Renal cortical epithelial cell (primary cell): ENCODE results near the gene OR4D11. TPM values are rescaled to one million over a fixed set of nuclear protein-coding genes. Genes with fewer than 3 reads are reported as not detected.
"Not testable (repeated sequence)": the region's sequence is repeated elsewhere in the genome, so short reads cannot be mapped to it uniquely, and the experiment has no call there.

Experiments used
- DNase-seq: peaks from one replicate; pipeline ENCODE4 v3.0.0-alpha.2; 2011; ENCODE audit warnings: low read depth
- total RNA-seq: library from RNA; depleted of rRNA; stranded (reverse); fragments of >200 nt; gene quantifications from 2 replicates; pipeline ENCODE4 v1.2.3, GENCODE V29; 2014

Gene OR4D11
- total RNA-seq = not detected in 2 replicates

DNA sequence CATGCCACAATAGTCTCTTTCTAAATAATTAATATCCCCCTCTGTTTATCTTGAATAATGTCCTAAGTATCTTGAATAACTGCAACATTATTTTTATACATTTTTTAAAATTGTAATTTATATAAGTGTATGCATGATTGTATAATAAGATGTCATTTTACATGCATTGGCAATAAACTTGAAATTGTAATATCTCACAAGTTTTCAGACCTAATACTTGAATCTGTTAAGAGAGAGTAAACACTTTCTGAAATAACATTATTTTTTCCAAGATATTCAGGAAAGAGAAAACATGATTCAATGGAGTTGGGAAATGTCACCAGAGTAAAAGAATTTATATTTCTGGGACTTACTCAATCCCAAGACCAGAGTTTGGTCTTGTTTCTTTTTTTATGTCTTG, at the start of gene OR4D11:
TSS of gene OR4D11 (plus strand) at position 301 of the 400 bp plus-strand sequence. CDS start at position 301, 0 bp downstream.
- no peak for DNase-seq

DNA sequence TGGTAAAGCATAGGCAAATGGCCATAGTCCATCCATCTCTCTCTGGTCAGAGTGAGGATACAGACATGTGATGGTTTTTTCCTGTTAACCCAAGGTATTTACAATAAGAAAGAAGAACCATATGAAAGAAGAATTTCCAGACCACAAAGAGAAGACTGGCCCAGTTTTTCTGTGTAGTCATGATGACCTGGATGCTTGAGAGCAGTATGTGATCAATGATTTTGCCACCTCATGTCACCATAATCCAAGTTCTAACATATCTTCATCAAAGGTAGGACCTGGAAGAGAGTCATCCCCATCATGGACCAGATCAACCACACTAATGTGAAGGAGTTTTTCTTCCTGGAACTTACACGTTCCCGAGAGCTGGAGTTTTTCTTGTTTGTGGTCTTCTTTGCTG, 46.7 kb upstream of the OR4D11 start, which contains the start of gene OR4D6:
TSS of gene OR4D6 (plus strand) at position 301 of the 400 bp plus-strand sequence. CDS start at position 301, 0 bp downstream.
- DNase-seq = no peak

DNA sequence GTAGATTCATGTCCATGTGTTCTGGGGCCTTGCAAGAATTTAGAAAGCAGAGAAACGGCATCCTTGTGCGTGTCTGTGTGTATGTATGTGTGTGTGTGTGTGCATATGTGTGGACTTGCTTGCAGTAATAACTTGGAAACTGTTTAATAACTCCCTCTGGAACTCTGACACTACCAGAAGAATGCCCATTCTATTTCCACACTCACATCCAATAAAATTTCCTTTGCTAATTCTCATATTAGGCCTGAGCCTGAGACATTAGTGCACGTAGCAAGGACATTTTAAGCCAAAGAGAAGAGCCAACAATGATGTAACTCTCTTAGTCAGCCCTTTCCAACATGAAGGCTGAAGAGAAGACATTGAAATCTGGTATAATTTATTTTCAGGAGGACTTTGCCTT, 43.5 kb upstream of the OR4D11 start:
- no peak for DNase-seq

DNA sequence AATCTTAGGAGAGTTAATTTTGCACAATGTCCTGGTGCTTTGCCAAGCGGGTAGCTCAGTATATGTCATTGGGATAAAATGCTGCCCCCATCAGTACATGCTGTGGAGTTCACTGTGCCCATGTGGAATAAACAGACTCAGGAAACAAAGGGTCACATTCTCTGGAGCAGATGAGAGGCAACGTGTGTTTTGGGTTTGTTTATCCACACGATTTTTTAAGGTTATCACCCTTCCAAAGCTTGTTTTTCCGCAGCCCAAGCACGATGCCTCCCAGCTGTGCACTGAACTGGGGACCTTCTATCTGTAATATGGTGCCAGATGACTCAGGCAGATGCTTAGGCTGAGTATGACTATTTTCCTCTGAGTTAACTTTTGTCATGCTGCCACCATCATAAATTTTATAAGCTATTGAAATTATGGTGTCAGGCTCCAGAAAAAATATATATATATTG, 40.2 kb upstream of the OR4D11 start:
- DNase-seq = no peak

DNA sequence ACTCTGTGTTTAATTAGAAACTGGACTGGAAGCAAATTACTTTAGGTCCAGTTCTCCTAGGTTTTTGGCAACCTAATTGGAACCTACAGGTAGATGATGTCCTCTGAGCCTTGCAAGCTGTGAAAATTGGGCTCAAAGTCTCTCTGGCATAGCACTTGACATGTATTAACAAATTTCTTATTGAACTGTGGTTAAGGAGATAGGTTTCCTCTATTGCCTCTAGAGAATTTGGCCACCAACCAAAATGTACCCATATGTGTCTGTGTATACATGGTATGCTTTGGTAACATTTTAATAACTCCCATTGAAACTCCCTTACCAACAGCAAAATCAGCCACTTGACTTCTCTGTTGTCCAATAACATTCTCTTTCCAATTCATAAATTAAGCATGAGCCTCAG, 30.4 kb upstream of the OR4D11 start, which contains the start of gene OR4D10:
TSS of gene OR4D10 (plus strand) at position 301 of the 400 bp plus-strand sequence. CDS start 4,115 bp downstream, outside the sequence.
- DNase-seq = no peak

DNA sequence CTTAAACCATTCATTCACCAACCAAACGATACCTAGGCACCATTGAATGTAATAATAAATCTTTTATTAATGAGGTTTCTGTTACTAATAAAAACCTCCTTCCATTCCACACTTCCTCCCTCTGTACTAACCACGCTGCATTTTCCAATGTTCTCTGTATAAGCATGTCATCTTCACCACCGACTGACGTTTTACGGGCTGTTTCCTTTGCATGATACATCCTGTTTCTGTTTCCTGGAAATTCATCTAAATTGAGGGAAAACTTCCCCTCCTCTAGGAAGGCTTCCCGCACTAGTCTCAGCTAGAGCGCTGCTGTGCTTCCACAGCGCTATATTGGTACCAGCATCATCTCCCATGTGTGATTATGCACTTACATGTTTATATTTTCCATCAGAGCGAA, 28.2 kb upstream of the OR4D11 start:
- no peak for DNase-seq

DNA sequence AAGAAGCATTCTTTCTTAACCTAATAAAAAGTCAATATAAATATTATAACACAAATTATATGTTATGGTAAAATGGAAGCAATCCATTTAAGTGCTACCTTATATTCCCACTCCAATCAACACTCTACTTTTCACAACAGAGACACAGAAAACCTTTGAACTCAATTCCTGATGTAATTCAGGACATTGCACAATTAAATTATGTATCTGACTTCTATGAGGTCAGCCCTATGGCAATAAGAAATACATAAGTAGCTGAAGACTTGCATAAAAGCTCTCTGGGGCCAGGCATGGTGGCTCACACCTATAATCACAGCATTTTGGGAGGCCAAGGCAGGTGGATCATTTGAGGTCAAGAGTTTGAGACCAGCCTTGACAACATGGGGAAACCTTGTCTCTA, 23.5 kb upstream of the OR4D11 start:
- DNase-seq = no peak

DNA sequence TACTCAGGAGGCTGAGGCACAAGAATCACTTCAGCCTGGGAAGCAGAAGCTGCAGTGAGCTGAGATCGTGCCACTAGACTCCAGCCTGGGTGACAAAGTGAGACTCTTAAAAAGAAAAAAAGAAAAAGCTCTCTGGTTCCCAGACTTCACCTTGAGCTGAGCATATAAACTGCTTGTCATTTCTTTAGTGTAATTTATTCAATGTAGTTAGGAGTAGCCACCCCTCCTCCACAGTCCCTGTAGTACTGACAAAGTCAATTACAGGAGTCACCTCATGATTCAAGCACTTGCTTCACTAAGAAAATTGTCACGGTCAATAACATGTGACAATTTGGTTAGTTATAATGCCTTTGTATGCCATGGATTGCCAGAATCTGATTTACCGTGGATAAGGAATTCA, 23.0 kb upstream of the OR4D11 start:
- DNase-seq = no peak

DNA sequence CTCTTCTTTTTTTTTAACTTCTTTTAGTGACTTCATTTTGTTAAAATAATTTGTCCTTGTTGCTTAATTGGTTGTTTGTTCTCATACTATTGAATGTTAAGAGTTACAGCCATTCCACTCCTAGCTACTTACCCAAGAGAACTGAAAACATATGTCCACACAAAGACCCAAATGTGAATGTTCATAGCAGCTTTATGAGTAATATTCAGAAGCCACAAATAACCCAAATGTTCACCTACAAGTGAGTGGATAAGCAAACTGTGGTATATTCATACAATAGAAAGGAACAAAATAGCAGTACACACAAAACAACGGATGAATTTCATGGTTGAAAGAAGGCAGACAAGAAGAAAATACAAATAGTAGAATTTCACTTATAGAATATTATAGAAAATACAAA, 1.4 kb upstream of the OR4D11 start:
- DNase-seq = no peak

DNA sequence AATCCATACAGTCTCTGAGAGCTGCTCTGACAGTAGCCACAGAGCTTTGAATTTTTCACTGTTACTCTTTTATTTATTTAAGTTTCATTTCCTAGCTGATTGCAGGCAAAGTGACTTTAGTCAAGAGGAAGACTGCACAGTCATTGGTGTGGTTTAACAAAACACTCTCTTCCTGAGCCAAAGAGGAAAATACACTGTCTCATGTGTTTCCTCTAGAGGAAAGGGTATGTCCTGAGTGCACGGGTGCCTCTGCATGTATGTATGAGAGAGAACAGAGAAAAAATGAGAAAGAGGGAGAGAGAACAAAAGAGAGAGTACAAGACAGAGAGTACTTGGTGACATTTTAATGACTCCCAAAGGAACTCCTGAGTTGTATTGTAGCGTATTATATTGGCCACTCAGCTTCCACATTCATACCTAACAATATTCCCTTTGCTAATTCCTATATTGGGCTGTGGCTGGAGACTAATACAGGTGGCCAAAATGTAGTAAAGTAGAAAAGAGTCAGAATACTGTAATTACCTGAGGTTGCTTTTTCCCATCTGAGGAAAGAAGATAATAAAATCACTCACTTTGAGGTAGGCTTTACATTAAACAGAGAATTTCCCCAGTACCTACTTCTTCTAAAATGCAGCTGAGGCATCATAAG, 7.7 kb downstream of the OR4D11 start, which contains the start of gene OR4D9:
TSS of gene OR4D9 (plus strand) at position 599 of the 649 bp plus-strand sequence. CDS start 3,374 bp downstream, outside the sequence.
- no peak for DNase-seq

DNA sequence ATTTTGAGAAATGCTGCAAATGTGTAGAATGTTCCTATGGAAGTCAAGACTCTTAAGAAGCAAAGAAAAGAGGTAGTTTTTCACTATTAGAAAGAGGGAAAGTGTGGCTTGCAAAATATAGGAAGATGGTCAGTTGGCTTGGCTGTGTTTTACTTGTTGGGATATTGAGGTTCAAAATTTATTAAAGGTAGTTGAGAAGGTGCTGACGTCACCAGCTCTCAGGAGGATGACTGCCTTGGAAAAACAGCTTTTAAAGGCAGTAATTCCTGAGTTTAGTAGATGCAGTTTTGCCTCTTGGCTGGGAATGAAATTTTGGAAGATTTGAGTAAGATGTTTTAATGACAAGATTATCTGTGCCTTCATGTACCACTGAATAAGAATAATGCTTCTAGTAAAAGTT, 8.3 kb downstream of the OR4D11 start:
- DNase-seq = no peak

DNA sequence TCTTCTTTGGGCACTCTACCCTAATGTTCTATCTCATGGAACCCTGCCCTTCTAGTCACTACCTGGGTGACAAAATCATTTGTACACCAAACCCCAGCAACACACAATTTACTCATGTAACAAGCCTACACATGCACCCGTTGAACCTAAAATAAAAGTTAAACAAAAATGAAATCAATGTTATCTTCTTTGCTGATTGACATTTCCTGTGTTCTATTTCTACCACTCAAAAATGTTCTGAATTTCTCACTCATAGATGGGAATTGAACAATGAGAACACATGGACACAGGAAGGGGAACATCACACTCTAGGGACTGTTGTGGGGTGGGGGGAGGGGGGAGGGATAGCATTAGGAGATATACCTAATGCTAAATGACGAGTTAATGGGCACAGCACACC, 16.8 kb downstream of the OR4D11 start:
- DNase-seq = not testable (repeated sequence)

DNA sequence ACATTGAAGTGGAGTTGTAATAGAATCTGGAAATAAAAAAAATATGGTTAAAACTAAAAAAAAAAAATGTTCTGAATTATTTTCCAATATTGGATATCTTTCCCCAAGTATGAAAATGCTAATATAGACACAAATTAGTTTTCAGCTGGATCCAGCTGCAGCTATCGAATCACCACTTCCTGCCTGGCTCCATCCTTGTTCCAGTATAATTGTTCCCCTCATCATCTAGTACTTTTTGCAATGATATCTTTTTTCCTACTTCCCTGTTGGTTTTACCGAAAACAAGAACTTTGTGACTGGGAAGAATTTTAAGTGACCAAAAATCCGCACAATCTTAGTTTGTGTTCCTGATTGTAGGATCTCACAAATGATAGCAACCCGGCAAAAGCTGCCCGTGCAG, 17.4 kb downstream of the OR4D11 start:
- DNase-seq = no peak

DNA sequence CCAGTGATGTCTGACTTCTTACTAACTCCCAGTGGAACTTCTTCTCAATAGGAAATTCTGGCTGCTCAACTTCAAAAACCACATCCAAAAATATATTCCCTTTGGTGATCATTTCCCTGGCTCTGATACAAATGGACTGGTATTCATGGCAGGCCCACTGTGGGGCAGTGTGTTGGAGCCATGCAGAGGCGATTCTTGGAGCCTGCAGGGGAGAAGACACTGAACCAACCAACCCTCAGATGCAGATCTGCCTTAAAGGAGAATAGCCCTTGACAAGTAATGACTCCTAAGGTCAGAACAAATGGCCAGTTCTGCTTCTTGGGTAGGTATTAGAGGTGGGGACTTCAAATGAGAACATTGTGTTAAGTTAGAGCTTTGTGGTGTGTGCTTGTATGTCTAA, 20.2 kb downstream of the OR4D11 start:
- no peak for DNase-seq

DNA sequence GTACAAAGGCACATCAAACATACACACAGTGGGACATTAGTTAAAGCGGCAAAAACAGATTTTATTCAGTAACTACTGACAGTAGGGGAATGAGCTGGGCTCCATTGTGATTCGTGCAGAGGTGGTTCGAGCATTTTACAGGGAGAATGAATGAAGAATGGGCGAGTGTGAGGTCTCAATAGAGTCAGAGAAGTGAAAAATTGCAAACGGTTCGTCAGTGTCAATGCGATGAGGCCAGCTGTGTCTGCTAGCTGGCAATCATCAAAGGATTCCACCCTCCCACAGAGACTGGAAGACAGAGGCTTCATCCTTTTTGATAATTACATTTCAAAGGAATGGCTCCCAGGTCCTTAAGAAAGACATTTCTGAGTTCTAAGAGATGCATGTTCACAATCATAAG, 25.3 kb downstream of the OR4D11 start:
- no peak for DNase-seq

DNA sequence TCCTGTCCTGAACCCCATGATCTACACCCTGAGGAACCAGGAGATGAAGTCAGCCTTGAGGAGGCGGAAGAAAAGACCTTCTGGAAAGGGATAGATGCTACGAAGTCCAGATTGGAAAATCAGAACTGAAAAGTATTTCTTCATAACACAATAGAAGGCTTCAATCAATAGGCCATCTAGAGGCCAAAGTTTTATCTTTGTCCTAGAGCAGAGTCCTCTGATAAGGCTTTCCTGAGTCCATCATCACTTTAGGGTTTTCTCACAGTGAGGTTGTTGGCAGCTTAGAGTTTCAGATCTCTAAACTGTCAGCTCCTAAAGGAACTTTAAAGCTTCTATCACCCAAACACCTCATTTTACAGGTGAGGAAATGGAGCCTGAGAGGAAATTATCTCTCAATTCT, 29.2 kb downstream of the OR4D11 start:
- no peak for DNase-seq

DNA sequence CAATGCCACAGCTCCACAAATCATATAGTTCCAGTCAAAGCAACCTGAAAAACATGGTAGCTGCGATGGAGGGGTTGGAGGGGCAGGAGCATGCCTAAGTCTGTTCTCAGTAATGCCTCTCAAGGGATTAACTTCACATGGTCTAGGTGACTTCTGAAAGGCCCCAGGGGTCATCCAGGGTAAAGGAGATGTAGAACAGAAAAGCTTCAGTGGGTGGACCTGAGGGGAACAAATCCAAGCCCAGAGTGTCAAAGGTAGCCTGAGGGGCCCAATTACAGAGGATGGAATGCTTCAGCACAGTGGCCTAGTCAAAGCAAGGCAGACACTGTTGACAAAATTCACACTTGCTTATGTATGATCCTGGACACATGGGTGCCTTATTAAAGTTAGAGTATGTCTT, 31.3 kb downstream of the OR4D11 start:
- DNase-seq = no peak

DNA sequence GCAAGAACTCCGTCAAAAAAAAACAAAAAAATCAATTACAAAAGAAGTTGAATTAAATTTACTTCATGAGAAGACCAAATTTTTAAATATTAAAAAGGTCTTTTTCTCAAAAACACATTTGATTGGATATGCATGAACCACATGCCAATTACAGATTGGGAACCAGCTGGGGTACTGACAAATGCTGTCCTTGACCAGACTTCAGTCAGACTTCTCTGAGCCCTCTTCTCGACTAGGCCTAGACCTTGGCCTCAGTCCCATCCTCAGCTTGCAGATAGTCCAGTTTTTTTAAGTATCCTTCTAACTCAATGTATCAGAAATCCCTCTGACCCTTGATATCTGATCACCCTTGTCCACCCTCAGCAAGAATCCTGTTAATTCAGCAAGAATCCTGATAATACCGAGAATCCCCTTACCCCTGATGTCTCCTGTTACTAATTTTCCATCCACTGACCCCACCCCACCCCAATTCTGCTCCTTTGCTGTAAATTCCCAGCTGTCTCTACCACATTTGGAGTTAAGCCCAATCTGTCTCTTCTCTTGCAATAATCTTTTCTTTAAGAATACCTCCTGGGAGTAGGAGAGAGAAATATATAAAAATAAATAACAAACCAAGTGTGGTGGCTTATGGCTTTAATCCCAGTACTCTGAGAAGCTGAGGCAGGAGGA, 38.9 kb downstream of the OR4D11 start:
- no peak for DNase-seq

DNA sequence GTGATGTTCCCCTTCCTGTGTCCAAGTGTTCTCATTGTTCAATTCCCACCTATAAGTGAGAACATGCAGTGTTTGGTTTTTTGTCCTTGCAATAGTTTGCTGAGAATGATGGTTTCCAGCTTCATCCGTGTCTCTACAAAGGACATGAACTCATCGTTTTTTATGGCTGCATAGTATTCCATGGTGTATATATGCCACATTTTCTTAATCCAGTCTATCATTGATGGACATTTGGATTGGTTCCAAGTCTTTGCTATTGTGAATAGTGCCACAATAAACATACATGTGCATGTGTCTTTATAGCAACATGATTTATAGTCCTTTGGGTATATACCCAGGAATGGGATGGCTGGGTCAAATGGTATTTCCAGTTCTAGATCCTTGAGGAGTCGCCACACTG, 40.3 kb downstream of the OR4D11 start:
- not testable (repeated sequence) for DNase-seq

DNA sequence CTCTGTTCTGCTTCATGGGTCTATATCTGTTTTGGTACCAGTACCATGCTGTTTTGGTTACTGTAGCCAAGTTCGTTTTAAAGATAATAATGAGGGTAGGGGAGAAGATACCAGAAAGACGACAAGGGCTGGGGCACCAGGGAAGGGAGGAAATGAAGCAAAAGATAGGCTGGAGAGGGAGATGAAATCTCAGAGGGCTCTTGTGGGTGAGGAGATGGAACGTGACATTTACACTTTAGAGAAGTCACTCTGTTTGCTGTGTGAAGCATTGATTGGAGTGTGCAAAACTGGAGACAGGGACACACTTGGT, 41.4 kb downstream of the OR4D11 start:
- DNase-seq = no peak

DNA sequence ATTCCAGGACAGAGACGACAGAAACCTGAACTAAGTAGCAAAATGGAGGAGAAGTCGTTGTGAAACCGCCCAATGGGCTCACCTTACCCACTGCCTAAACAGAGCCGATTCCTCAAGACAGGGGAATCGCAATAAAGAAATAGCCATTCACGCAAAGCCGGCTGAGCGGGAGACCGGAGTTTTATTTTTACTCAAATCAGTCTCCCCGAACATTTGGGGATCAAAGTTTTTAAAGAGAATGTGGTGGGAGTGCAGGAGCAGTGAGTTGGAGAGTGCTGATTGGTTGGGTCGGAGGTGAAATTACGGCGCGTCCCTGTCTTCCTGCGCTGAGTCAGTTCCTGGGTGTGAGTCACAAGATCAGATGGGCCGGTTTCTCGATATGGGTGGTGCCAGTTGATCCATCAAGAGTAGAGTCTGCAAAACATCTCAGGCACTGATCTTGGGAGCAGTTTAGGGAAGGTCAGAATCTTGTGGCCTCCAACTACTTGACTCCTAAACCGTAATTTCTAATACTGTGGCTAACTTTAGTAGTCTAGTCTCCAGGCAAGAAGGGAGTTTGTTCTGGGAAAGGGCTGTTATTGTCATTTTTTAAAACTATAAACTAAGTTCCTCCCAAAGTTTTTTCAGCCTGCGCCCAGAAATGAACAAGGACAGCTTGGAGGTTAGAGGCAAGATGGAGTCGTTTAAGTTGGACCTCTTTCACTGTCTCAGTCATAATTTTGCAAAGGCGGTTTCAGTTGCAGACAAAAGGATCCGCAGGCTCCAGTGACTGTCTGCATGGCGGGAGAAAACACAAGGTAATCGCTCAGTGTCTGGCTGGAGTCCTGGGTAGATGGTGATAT, 42.0 kb downstream of the OR4D11 start:
- DNase-seq = no peak

DNA sequence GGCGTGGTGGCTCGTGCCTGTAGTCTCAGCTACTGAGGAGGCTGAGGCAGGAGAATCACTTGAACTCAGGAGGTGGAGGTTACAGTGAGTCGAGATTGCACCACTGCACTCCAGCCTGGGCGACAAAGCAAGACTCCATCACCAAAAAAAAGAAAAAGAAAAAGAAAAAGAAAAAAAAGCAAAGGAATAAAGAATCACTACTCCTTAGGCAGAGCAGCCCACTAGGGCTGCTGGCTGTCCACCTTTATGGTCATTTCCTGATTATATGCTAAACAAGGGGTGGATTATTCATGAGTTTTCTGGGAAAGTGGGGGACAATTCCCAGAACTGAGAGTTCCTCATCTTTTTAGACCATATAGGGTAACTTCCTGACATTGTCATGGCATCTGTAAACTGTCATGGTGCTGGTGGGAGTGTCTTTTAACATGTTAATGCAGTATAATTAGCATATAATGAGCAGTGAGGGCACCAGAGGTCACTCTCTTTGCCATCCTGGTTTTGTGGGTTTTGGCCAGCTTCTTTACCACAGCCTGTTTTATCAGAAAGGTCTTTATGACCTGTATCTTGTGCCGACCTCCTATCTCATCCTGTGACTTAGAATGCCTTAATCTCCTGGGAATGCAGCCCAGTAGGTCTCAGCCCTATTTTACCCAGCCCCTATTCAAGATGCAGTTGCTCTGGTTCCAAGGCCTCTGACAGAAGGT, 44.4 kb downstream of the OR4D11 start:
- not testable (repeated sequence) for DNase-seq
